ENCODE results near the gene RSPH10B. TPM values are rescaled to one million over a fixed set of nuclear protein-coding genes. Genes with fewer than 3 reads are reported as not detected.
A peak's percentile ranks its signal among the peaks of the same experiment; 100 is the strongest.

The RSPH10B gene
- total and polyA plus RNA-seq, 2 of the 8 experiments (the other 6 are each of a cell fraction or from before 2014, with no cell fraction given): 0.17 to 0.45 TPM

GRCh38 chr7:6015917-6016652 lies 45.6 kb upstream of the RSPH10B start:
- Histone ChIP-seq H4K91ac (replicated peaks; ENCODE audit: insufficient read length, low read length) (no peak overlapping the region), H3K4me1 (replicated peaks in 1 of 4; ENCODE audit: control insufficient read depth in 3 of 4, insufficient read depth in 4 of 4, low read length in 3 of 4) (peaks cover 0 to 1% (median 0%) of the 10 kb centered on the region in 4 experiments; a peak in 1 of 7 replicates), H4K5ac (ENCODE audit: insufficient read length, low read depth, low read length) (no peak overlapping the region), H3K9me3 (ENCODE audit: insufficient read depth in 2 of 2, low read depth in 1 of 2, low read length in 1 of 2) (no peaks in the 10 kb centered on the region), H4K20me1 (replicated peaks in 1 of 2; ENCODE audit: control insufficient read depth in 1 of 2, insufficient read depth in 2 of 2, low read length in 2 of 2) (peaks cover 2 to 11% of the 10 kb centered on the region in 2 experiments), H2BK15ac (ENCODE audit: low read length) (no peak overlapping the region), H2BK12ac (ENCODE audit: low read depth, low read length) (no peak overlapping the region), H3K9ac (replicated peaks in 1 of 4; ENCODE audit: extremely low read depth in 1 of 4, low read depth in 3 of 4, low read length in 3 of 4) (no peak overlapping the region; a peak in 1 of 7 replicates), H3K79me2 (ENCODE audit: control insufficient read depth in 1 of 2, insufficient read depth in 2 of 2, low read length in 2 of 2) (peaks cover 2 to 32% of the 10 kb centered on the region in 2 experiments; a peak in 3 of 4 replicates), H3K4me2 (ENCODE audit: insufficient read depth in 1 of 2, low read depth in 2 of 2, low read length in 2 of 2) (no peak overlapping the region), H2BK120ac (replicated peaks; ENCODE audit: low read depth, low read length) (no peak overlapping the region), H2AK5ac (ENCODE audit: low read depth, low read length) (no peak overlapping the region), H3K27me3 (replicated peaks in 1 of 4; ENCODE audit: control insufficient read depth in 3 of 4, extremely low read depth in 1 of 4, insufficient read depth in 3 of 4, low read length in 3 of 4) (no peaks in the 10 kb centered on the region), H3K79me1 (ENCODE audit: low read depth, low read length) (peaks cover 4% of the 10 kb centered on the region), H3K18ac (ENCODE audit: extremely low read depth, low read length) (no peak overlapping the region), H3K4me3 (ENCODE audit: extremely low read depth in 1 of 4, insufficient read depth in 2 of 4, low read depth in 3 of 4, low read length in 4 of 4) (no peak overlapping the region), H3K23ac (ENCODE audit: insufficient read length) (no peak overlapping the region), H3K56ac (replicated peaks; ENCODE audit: insufficient read length, low read depth, low read length) (no peak overlapping the region), H3K27ac (ENCODE audit: low read depth, low read length) (no peak overlapping the region), H2BK20ac (ENCODE audit: low read length) (no peak overlapping the region), H4K8ac (ENCODE audit: extremely low read depth, insufficient read depth, low read length) (no peak overlapping the region), H3K23me2 (ENCODE audit: low read depth, low read length) (no peaks in the 10 kb centered on the region), H3K36me3 (ENCODE audit: control insufficient read depth in 2 of 4, insufficient read depth in 4 of 4, low read length in 3 of 4) (peaks cover 36 to 84% (median 57%) of the 10 kb centered on the region in 4 experiments), H2AFZ (ENCODE audit: low read length) (no peak overlapping the region), H3K4ac (replicated peaks; ENCODE audit: insufficient read length, low read depth, low read length) (no peak overlapping the region), H3K14ac (ENCODE audit: insufficient read length) (no peak overlapping the region), H2BK5ac (ENCODE audit: low read depth, low read length) (no peak overlapping the region)
- ChIA-PET CTCF (ENCODE audit: partially characterized antibody) (interaction anchor here (1.6 to 4.5 kb wide), 3 partner anchors 10 to 160 kb away, joined by 3 to 31 read pairs (median 8); no protein-coding TSS in a partner anchor), POLR2A (ENCODE audit: partially characterized antibody) (interaction anchor here (1.1 to 1.8 kb wide), 4 partner anchors 9 to 19 kb away, joined by 3 to 13 read pairs (median 4); partner anchors contain the start of gene ANKRD61)
- TF ChIP-seq CBX5 (IDR thresholded peaks at IDR 0.05; ENCODE audit: low read depth, low read length): no peak
- peak; percentile 21; the same call in 1 of the 2 replicates for TF ChIP-seq POLR2AphosphoS5 (IDR thresholded peaks at IDR 0.05; ENCODE audit: low read depth, low read length)
- no peak for TF ChIP-seq RNF2 (IDR thresholded peaks at IDR 0.05; ENCODE audit: borderline replicate concordance, low read depth, low read length, missing control alignments, poor library complexity, severe bottlenecking)
- no peak for TF ChIP-seq JUND (IDR thresholded peaks at IDR 0.05; ENCODE audit: low read length)
- no peak for TF ChIP-seq CHD1 (IDR thresholded peaks at IDR 0.05; ENCODE audit: low read depth, low read length)
- DNase-seq (ENCODE audit: low read depth in 1 of 2, low spot score in 2 of 2) (no peak), FAIRE-seq (no peak)
- WGBS, 2 experiments (ENCODE audit: extremely low coverage in 1 of 2, insufficient coverage in 1 of 2, insufficient read length in 1 of 2, insufficient replicate concordance in 2 of 2, low coverage in 1 of 2, low lambda C conversion rate in 2 of 2, missing lambda C conversion rate in 1 of 2): 89% methylated on average over 8 of the region's 8 CpGs; no CpG with 5 or more reads in 1 of the 2 experiments
